ENCODE results near the gene SNPH.

SNPH gene

DNA sequence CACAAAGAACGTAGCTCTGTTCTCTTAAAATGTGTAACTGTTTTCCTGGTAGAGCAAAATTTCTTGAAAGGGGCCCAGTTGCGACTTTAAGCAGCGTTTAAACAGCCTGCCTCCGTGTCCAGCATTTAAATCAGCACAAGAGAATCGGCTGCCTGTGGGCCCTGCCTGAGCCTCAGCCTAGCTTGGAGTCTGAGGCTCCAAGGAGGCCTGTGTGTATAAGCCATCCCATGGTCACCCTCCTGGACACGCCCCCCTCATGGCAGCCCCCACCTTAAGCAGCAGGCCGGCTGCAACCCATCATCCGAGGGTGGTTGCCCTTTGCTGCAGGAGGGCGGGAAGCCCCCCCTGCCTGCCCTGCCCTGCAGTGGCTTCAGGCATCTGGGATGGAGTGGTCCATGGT is 44.0 kb downstream of the SNPH start:
- TF ChIP-seq, protein P1, sequence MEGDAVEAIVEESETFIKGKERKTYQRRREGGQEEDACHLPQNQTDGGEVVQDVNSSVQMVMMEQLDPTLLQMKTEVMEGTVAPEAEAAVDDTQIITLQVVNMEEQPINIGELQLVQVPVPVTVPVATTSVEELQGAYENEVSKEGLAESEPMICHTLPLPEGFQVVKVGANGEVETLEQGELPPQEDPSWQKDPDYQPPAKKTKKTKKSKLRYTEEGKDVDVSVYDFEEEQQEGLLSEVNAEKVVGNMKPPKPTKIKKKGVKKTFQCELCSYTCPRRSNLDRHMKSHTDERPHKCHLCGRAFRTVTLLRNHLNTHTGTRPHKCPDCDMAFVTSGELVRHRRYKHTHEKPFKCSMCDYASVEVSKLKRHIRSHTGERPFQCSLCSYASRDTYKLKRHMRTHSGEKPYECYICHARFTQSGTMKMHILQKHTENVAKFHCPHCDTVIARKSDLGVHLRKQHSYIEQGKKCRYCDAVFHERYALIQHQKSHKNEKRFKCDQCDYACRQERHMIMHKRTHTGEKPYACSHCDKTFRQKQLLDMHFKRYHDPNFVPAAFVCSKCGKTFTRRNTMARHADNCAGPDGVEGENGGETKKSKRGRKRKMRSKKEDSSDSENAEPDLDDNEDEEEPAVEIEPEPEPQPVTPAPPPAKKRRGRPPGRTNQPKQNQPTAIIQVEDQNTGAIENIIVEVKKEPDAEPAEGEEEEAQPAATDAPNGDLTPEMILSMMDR (IDR thresholded peaks at IDR 0.05; ENCODE audit: low read depth, low read length), result no peak
- DNase-seq (ENCODE audit: low read depth in 2 of 2), result no peak
- H3K4me3 ChIP-seq (replicated peaks in 1 of 2; ENCODE audit: low read depth in 2 of 2, low read length in 2 of 2), result no peak overlapping the region

DNA sequence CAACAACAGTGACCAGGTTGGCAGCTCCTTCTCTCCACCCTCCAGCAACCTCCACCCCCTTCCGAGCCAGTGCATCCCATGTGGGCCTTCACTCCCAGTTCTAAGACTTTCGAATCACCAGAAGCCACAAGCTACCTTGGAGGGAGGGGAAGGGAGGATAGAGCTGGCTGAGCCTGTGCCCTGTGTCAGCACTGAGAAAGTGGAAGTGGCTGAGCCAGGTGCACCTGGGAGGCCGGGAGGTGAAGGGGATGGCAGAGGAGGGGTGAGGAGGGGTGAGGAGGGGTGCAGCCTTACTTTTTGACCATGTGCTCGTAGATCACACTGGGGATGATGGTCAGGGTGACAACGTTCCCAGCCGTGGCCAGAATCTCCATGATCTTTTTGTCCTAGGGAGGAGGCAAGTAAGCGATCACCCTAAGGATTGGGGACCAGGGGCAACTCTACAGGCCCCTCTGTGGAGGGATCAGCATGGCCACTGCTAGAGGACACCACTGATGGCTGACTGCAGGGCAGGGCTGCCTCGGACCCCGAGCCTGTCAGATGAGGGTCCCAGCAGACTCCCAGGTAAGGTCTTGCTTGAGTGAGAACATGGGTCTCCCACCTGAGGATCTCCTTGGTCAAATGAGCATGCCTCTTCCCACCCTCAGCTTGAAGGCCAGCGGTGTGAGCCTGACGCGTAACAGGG is 44.6 kb downstream of the SNPH start:
- no peak overlapping the region for H3K4me3 ChIP-seq (replicated peaks in 1 of 2; ENCODE audit: low read depth in 2 of 2, low read length in 2 of 2)
- TF ChIP-seq, protein P1 (IDR thresholded peaks at IDR 0.05; ENCODE audit: low read depth, low read length), result no peak
- DNase-seq (ENCODE audit: low read depth in 2 of 2), result no peak

DNA sequence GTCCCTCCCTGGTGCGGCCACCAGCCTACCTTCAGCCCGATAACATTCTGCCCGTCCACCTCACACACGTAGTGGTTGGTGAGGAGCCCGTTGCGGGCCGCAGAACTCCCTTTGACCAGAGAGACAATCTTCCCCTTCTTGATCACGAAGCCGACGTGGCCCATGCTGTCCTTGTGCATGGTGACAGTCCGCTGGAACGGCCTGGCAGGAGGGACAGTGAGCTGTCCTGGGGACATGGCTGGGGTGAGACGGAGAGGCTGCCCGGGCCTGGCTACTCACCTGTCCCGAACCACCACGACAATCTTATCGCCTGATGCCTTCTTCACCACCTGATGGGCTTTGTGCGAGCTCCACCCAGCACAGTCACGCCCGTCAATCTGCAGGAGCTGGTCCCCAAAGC is 46.2 kb downstream of the SNPH start:
- DNase-seq (ENCODE audit: low read depth in 2 of 2), result no peak
- no peak overlapping the region for H3K4me3 ChIP-seq (replicated peaks in 1 of 2; ENCODE audit: low read depth in 2 of 2, low read length in 2 of 2)
- TF ChIP-seq, protein P1 (IDR thresholded peaks at IDR 0.05; ENCODE audit: low read depth, low read length), result no peak

DNA sequence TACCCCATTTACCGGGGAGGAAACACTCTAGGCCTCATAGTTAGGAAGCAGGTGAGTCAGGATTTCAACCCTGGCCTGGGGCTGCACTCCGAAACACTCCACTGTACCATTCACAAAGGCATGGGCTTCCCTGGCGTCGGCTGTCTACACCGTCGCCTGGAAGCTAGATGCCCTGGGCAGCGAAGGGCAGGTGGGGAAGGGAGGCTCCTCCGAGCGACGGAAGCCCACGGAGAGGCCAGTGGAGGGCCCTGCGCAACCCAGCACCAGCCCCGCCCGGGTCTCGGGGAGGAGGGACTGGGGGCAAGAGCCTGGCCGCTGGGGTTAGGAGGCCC is 46.8 kb downstream of the SNPH start:
- no peak for DNase-seq (ENCODE audit: low read depth in 2 of 2)
- TF ChIP-seq, protein P1 (IDR thresholded peaks at IDR 0.05; ENCODE audit: low read depth, low read length), result no peak

DNA sequence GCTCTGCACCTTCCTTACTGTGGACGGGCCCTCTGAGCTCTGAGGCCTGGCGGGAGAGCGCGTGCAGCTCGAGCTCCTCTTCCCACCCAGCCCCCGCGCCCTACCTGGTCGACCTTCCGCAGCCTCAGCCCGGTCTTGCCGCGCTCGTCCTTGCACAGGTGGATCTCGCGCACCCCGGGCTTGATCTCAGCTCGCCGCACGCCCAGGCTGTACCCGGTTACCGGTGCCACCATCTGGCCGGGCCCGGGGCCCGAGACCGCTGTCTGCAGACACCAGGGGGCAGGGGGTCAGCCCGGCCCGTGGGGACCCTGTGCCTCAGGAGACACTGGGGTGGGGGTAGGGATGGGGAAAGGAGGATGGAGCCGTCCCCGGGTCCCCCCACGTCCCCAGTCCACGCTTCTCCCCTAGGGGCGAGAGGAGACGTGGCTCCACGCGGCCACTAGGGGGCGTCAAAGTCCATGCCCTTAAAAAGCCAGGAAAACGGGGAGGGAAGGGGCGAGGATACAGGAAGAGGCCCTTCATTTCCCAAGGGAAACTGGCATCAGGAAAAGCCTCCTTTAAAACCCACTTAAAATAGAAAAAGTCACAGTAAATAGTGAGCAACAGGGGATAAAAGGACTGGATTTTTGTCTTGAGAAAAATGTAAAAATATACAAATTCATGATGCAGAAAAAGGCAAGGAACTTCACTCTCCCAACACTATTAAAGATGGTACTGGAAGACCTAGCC is 47.3 kb downstream of the SNPH start:
- H3K4me3 ChIP-seq (replicated peaks in 1 of 2; ENCODE audit: low read depth in 2 of 2, low read length in 2 of 2), result peak overlapping the region; percentile 36 to 43
- peak; percentile 85 to 91 for DNase-seq (ENCODE audit: low read depth in 2 of 2)
- TF ChIP-seq, protein P1 (IDR thresholded peaks at IDR 0.05; ENCODE audit: low read depth, low read length), result peak; percentile 95

More for the DNA sequence above, 46.8 kb downstream of the SNPH start:
- H3K4me3 ChIP-seq (replicated peaks in 1 of 2; ENCODE audit: low read depth in 2 of 2, low read length in 2 of 2), result no peak overlapping the region

DNA sequence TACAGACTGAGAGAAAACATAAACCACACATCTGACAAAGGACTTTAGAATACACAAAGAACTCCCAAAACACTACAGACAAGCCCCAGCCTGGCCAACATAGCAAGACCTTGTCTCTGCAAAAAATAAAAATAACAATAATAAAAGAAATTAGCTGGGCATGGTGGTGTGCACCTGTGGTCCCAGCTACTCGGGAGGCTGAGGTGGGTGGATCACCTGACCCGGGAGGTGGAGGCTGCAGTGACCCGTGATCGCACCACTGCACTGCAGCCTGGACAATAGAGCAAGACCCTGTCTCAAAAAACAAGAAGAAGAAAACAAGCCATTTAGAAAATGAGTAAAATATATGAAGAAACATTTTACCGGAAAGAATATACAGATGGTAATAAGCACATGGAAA is 49.7 kb downstream of the SNPH start:
- DNase-seq (ENCODE audit: low read depth in 2 of 2), result no peak
- TF ChIP-seq, protein P1 (IDR thresholded peaks at IDR 0.05; ENCODE audit: low read depth, low read length), result no peak

More for the DNA sequence above, 49.7 kb downstream of the SNPH start:
- no peak overlapping the region for H3K4me3 ChIP-seq (replicated peaks in 1 of 2; ENCODE audit: low read depth in 2 of 2, low read length in 2 of 2)

Measured in cardiac fibroblast (primary cell).